GM12878 (cell line): ENCODE measurements around the gene TIRAP. TPM values are rescaled to one million over a fixed set of nuclear protein-coding genes. Genes with fewer than 3 reads are reported as not detected.

Source experiments
- ATAC-seq: fragments of 200-7000 bp; cut with Tn5 transposase; 3 replicates; pipeline ENCODE4 v1.9.1; 2020; ENCODE audit warnings: mild to moderate bottlenecking, moderate library complexity
- BruUV-seq: library from RNA; stranded (reverse); fragments of 400-500 nt; replicated peaks from 2 replicates; lab custom pipeline; 2021; lab: Mats Ljungman, UMichigan
- CTCF ChIA-PET: fragments of 300-600 bp; sonication (Branson Sonifier 250); formaldehyde crosslinking; extraction: SDS; loops from one replicate; lab custom pipeline; 2021; ENCODE audit warnings: inconsistent platforms; lab: Yijun Ruan, JAX
- POLR2A ChIA-PET: fragments of 350-600 bp; formaldehyde crosslinking; extraction: SDS; loops from one replicate; lab custom pipeline; 2021; ENCODE audit warnings: inconsistent platforms; lab: Charles Lee
- RAD21 ChIA-PET: fragments of 300-600 bp; sonication (Branson Sonifier 250); formaldehyde crosslinking; loops from one replicate; lab custom pipeline; 2023; ENCODE audit warnings: antibody characterized with exemption; ENCODE audit not compliant: unreplicated experiment; lab: Charles Lee
- SMC1A ChIA-PET: fragments of 300-600 bp; sonication (Branson Sonifier 250); formaldehyde crosslinking; loops from one replicate; lab custom pipeline; 2023; ENCODE audit not compliant: unreplicated experiment, uncharacterized antibody; lab: Charles Lee
- DNase-seq: peaks from one replicate; pipeline ENCODE4 v3.0.0-alpha.2; 2011; ENCODE audit warnings: low read depth, low spot score
- FAIRE-seq: peaks from 3 replicates; lab custom pipeline; 2011; peaks lifted over from hg19 to GRCh38; lab: Jason Lieb, UNC
- H2AFZ ChIP-seq: 2 replicates; pipeline ENCODE4 v1.6.0; 2011; ENCODE audit warnings: low read depth, low read length, control low read depth; ENCODE audit not compliant: control insufficient read depth
- H3K27ac ChIP-seq: 2 replicates; pipeline ENCODE4 v1.5.1; 2011; ENCODE audit warnings: control low read depth; ENCODE audit not compliant: control insufficient read depth, insufficient read depth
- H3K27me3 ChIP-seq, 2 experiments: replicated peaks in 1 of 2; 2 replicates each; pipeline versions ENCODE4 v1.6.0 to v1.6.1; 2011; ENCODE audit warnings: low read length in 1 of 2; ENCODE audit not compliant: control insufficient read depth in 2 of 2, insufficient read depth in 2 of 2
- H3K36me3 ChIP-seq, 2 experiments: 2 replicates each; pipeline ENCODE4 v1.5.1; 2011; ENCODE audit warnings: low read length in 1 of 2; ENCODE audit not compliant: control insufficient read depth in 2 of 2, insufficient read depth in 2 of 2
- H3K4me1 ChIP-seq: 2 replicates; pipeline ENCODE4 v1.6.1; 2011; ENCODE audit warnings: mild to moderate bottlenecking, low read length, moderate library complexity, mixed read lengths; ENCODE audit not compliant: control insufficient read depth, insufficient read depth
- H3K4me2 ChIP-seq: 2 replicates; pipeline ENCODE4 v1.6.0; 2011; ENCODE audit warnings: control low read depth; ENCODE audit not compliant: control insufficient read depth, insufficient read depth
- H3K4me3 ChIP-seq: fragments of 200-600 bp; sonication (generic); 2 replicates; pipeline ENCODE4 v1.5.1; 2016
- H3K79me2 ChIP-seq: 2 replicates; pipeline ENCODE4 v1.6.0; 2011; ENCODE audit warnings: low read length; ENCODE audit not compliant: control insufficient read depth, insufficient read depth
- H3K9ac ChIP-seq: 2 replicates; pipeline ENCODE4 v1.8.0; 2011; ENCODE audit warnings: low read length, control low read depth, mixed read lengths; ENCODE audit not compliant: control insufficient read depth, insufficient read depth
- H3K9me3 ChIP-seq: replicated peaks from 3 replicates; pipeline ENCODE4 v1.5.1; 2011; ENCODE audit warnings: mild to moderate bottlenecking, low read length; ENCODE audit not compliant: control insufficient read depth, insufficient read depth
- H4K20me1 ChIP-seq: 2 replicates; pipeline ENCODE4 v1.6.0; 2011; ENCODE audit not compliant: control insufficient read depth, insufficient read depth
- CHD2 ChIP-seq: IDR thresholded peaks from 2 replicates; pipeline ENCODE4 v1.6.1; 2011; ENCODE audit warnings: low read depth, low read length, improper control_type of control experiment, borderline replicate concordance
- ELK1 ChIP-seq: IDR thresholded peaks from 2 replicates; pipeline ENCODE4 v1.6.1; 2012; ENCODE audit warnings: low read depth, low read length, improper control_type of control experiment
- IKZF2 ChIP-seq, 2 experiments: fragments of 450-650 bp; IDR thresholded peaks; 2 replicates each; pipeline ENCODE4 v1.6.1; 2017; ENCODE audit warnings: mild to moderate bottlenecking in 2 of 2, moderate library complexity in 2 of 2
- KDM1A ChIP-seq: fragments of 200-600 bp; sonication (generic); IDR thresholded peaks from 2 replicates; pipeline ENCODE4 v1.6.1; 2016; ENCODE audit warnings: borderline replicate concordance
- NFYB ChIP-seq: IDR thresholded peaks from 2 replicates; pipeline ENCODE4 v1.6.1; 2011; ENCODE audit warnings: low read depth, mild to moderate bottlenecking, low read length, improper control_type of control experiment, moderate library complexity; ENCODE audit not compliant: insufficient read depth
- RELA ChIP-seq: fragments of 450-650 bp; IDR thresholded peaks from 2 replicates; pipeline ENCODE4 v1.8.0; 2014; ENCODE audit warnings: borderline replicate concordance; ENCODE audit not compliant: partially characterized antibody
- REST ChIP-seq: IDR thresholded peaks from 2 replicates; pipeline ENCODE4 v1.6.1; 2012; ENCODE audit warnings: mild to moderate bottlenecking, low read depth, low read length
- WGBS: methylation state at CpG from one replicate; pipeline ENCODE4 v1.1.6; 2016; ENCODE audit warnings: low lambda C conversion rate; ENCODE audit not compliant: insufficient replicate concordance, insufficient coverage; ENCODE audit errors: missing lambda C conversion rate; 5-methylcytosine and 5-hydroxymethylcytosine counted together
- in situ Hi-C: fragments of 300-500 bp; cut with MboI; formaldehyde crosslinking; loops from 9 replicates; pipeline ENCODE4 v1.14.3; 2018; ENCODE audit warnings: mixed read lengths
- intact Hi-C: fragments of 100-400 bp; cut with micrococcal nuclease; formaldehyde crosslinking; loops from one replicate; pipeline ENCODE4 v1.14.2; 2022; ENCODE audit not compliant: unreplicated experiment
- polyA plus RNA-seq, 11 experiments: library from polyadenylated mRNA; depleted of rRNA in 4 of 11; unstranded in 6 of 11; stranded (reverse) in 5 of 11; fragments of >200 nt; fragmentation: Nextera tagmentation in 4 of 11; fragmentation: Illumina TruSeq in 1 of 11; extraction: Ambion mirVana in 4 of 11; extraction: Trizol in 1 of 11; gene quantifications; 1 replicate in 1 of 11; 2 replicates in 10 of 11; pipeline versions ENCODE4 v1.2.1 to v1.2.3, GENCODE V29; 2011 to 2016; ENCODE audit warnings: inconsistent platforms in 2 of 11, missing spikeins in 2 of 11, low read depth in 1 of 11
- total RNA-seq, 4 experiments: library from RNA; depleted of rRNA in 3 of 4; stranded (reverse); fragments of >200 nt in 3 of 4; fragmentation: Illumina TruSeq in 1 of 4; extraction: Trizol in 1 of 4; gene quantifications; 2 replicates each; pipeline versions ENCODE4 v1.2.1 to v1.2.3, GENCODE V29; 2013 to 2021

The TIRAP gene
- total and polyA plus RNA-seq, 10 of the 15 experiments (the other 5 are each of a cell fraction or from before 2014, with no cell fraction given), result 0.76 to 9.9 (median 4.7) TPM

GRCh38 chr11:126277322-126277721 is 5.6 kb upstream of the TIRAP start:
- Histone ChIP-seq H3K9me3 (no peaks in the 10 kb centered on the region), H3K9ac (no peak overlapping the region), H3K27ac (no peak overlapping the region), H3K4me2 (no peak overlapping the region), H3K79me2 (no peaks in the 10 kb centered on the region), H2AFZ (no peak overlapping the region), H3K36me3 (peaks cover 7 to 22% of the 10 kb centered on the region in 2 experiments), H3K4me3 (no peak overlapping the region), H3K4me1 (peaks cover 3% of the 10 kb centered on the region), H3K27me3 (no peaks in the 10 kb centered on the region), H4K20me1 (no peaks in the 10 kb centered on the region)
- BruUV-seq, result no TSS peak
- ChIA-PET POLR2A (no interaction called here), CTCF (no interaction called here), RAD21 (no interaction called here), SMC1A (no interaction called here)
- DNase-seq (no peak), FAIRE-seq (no peak), ATAC-seq (no peak)
- TF ChIP-seq IKZF2 (IDR thresholded peaks at IDR 0.05), result no peak
- no peak for TF ChIP-seq REST
- no peak for TF ChIP-seq RELA
- no peak for TF ChIP-seq KDM1A
- no peak for TF ChIP-seq ELK1
- no peak for TF ChIP-seq NFYB
- TF ChIP-seq CHD2, result no peak
- intact Hi-C loops (no loop called here), in situ Hi-C loops (no loop called here)
- WGBS, result 98% methylated on average over 11 of the region's 11 CpGs
